Activated T-cell treated with anti-CD3 and anti-CD28 coated beads for 48 hours (primary cell): ENCODE data around the gene CSF1.

Experiments used
- DNase-seq: peaks from one replicate; pipeline ENCODE4 v3.0.0-alpha.2; 2020; ENCODE audit warnings: low read depth

CSF1 gene

GRCh38 chr1:109922326-109922725 is 11.7 kb downstream of the CSF1 start:
- no peak for DNase-seq

GRCh38 chr1:109923131-109923945 is 12.7 kb downstream of the CSF1 start:
- DNase-seq: no peak

- no peak for DNase-seq
Measured at GRCh38 chr1:109923946-109924275, 13.3 kb downstream of the CSF1 start.

- DNase-seq: no peak
Measured at GRCh38 chr1:109924316-109924715, 13.7 kb downstream of the CSF1 start.

GRCh38 chr1:109925159-109925990 is 14.7 kb downstream of the CSF1 start:
- DNase-seq: no peak

GRCh38 chr1:109926662-109927300 is 16.1 kb downstream of the CSF1 start:
- DNase-seq: no peak

- no peak for DNase-seq
Measured at GRCh38 chr1:109927356-109927755, 16.7 kb downstream of the CSF1 start.

GRCh38 chr1:109927911-109928321 is 17.3 kb downstream of the CSF1 start:
- DNase-seq: no peak

- DNase-seq: no peak
Measured at GRCh38 chr1:109928591-109929111, 18.0 kb downstream of the CSF1 start.

GRCh38 chr1:109929170-109929569 is 18.5 kb downstream of the CSF1 start:
- DNase-seq: no peak

- no peak for DNase-seq
Measured at GRCh38 chr1:109929588-109930251, 19.1 kb downstream of the CSF1 start.

GRCh38 chr1:109930252-109930993 is 19.8 kb downstream of the CSF1 start:
- no peak for DNase-seq

- DNase-seq: no peak
Measured at GRCh38 chr1:109931189-109931731, 20.6 kb downstream of the CSF1 start.

- DNase-seq: no peak
Measured at GRCh38 chr1:109931911-109932636, 21.4 kb downstream of the CSF1 start.

GRCh38 chr1:109932679-109933078 is 22.0 kb downstream of the CSF1 start:
- no peak for DNase-seq

- DNase-seq: no peak
Measured at GRCh38 chr1:109933856-109934711, 23.4 kb downstream of the CSF1 start.

- no peak for DNase-seq
Measured at GRCh38 chr1:109935451-109935900, 24.8 kb downstream of the CSF1 start.

GRCh38 chr1:109937738-109938137 is 27.1 kb downstream of the CSF1 start:
- no peak for DNase-seq

GRCh38 chr1:109938556-109938955 is 27.9 kb downstream of the CSF1 start:
- no peak for DNase-seq
